H1 (cell line): ENCODE data around the gene RALGAPA2. TPM values are rescaled to one million over a fixed set of nuclear protein-coding genes. Genes with fewer than 3 reads are reported as not detected.
A peak's percentile ranks its signal among the peaks of the same experiment; 100 is the strongest.

Source experiments
- BACH1 ChIP-seq: IDR thresholded peaks from 2 replicates; pipeline ENCODE4 v1.6.1; 2012; ENCODE audit warnings: low read length, improper control_type of control experiment
- CREB1 ChIP-seq: IDR thresholded peaks from 2 replicates; pipeline ENCODE4 v1.6.1; 2012; ENCODE audit warnings: inconsistent platforms
- CTCF ChIP-seq, 3 experiments: IDR thresholded peaks; 1 replicate in 2 of 3; 2 replicates in 1 of 3; pipeline versions ENCODE4 v1.5.1 to v1.6.1; 2011; ENCODE audit warnings: low read length in 3 of 3, mild to moderate bottlenecking in 3 of 3, inconsistent platforms in 2 of 3, low read depth in 1 of 3, moderate library complexity in 1 of 3; ENCODE audit not compliant: insufficient read depth in 1 of 3; ENCODE audit errors: control extremely low read depth in 1 of 3
- E2F6 ChIP-seq: IDR thresholded peaks from 2 replicates; pipeline ENCODE4 v1.6.1; 2012; ENCODE audit warnings: inconsistent platforms
- KDM1A ChIP-seq: fragments of 200-600, 300-600 bp; sonication (generic); IDR thresholded peaks from 2 replicates; pipeline ENCODE4 v1.7.1; 2016; ENCODE audit warnings: mild to moderate bottlenecking, low read length, borderline replicate concordance
- KDM5A ChIP-seq: fragments of 200-600 bp; IDR thresholded peaks from 2 replicates; pipeline ENCODE4 v1.7.1; 2012; ENCODE audit warnings: mild to moderate bottlenecking, low read length, inconsistent platforms, mixed read lengths
- SIRT6 ChIP-seq: IDR thresholded peaks from one replicate; pipeline ENCODE4 v1.7.1; 2012; ENCODE audit warnings: low read length, inconsistent platforms
- SIX5 ChIP-seq: IDR thresholded peaks from 2 replicates; pipeline ENCODE4 v1.6.1; 2011; ENCODE audit warnings: mild to moderate bottlenecking, low read depth, low read length
- SP1 ChIP-seq: IDR thresholded peaks from 2 replicates; pipeline ENCODE4 v1.6.1; 2011; ENCODE audit warnings: low read depth, low read length
- SP2 ChIP-seq: IDR thresholded peaks from 2 replicates; pipeline ENCODE4 v1.6.1; 2012; ENCODE audit warnings: mild to moderate bottlenecking, low read length, inconsistent platforms
- TEAD4 ChIP-seq: IDR thresholded peaks from 2 replicates; pipeline ENCODE4 v1.6.1; 2012; ENCODE audit warnings: low read depth, low read length, inconsistent platforms, mixed read lengths
- USF2 ChIP-seq: IDR thresholded peaks from 2 replicates; pipeline ENCODE4 v1.6.1; 2011; ENCODE audit warnings: low read length, improper control_type of control experiment
- polyA plus RNA-seq, 7 experiments: library from polyadenylated mRNA; depleted of rRNA in 3 of 7; stranded (reverse) in 5 of 7; unstranded in 2 of 7; fragments of >200 nt in 5 of 7; fragments of 200-250 nt in 2 of 7; gene quantifications; 1 replicate in 5 of 7; 2 replicates in 1 of 7; 4 replicates in 1 of 7; pipeline versions ENCODE4 v1.2.1 to v1.2.3, GENCODE V29; 2011 to 2013; ENCODE audit warnings: missing spikeins in 2 of 7, mixed read lengths in 2 of 7
- total RNA-seq: library from RNA; stranded (reverse); fragmentation: NEBNext Ultra II Directional; extraction: Animal tissue kit (Norgen Biotek cat#: 25700); gene quantifications from 2 replicates; pipeline ENCODE4 v1.2.1, GENCODE V29; 2021
- TF ChIP-seq, protein P1 (sequence below): IDR thresholded peaks from 2 replicates; pipeline ENCODE4 v1.6.1; 2012; ENCODE audit warnings: inconsistent platforms

Gene RALGAPA2
- total and polyA plus RNA-seq, 2 of the 8 experiments (the other 6 are each of a cell fraction or from before 2014, with no cell fraction given): 5.1 to 25.5 TPM

- TF ChIP-seq CTCF (IDR thresholded peaks at IDR 0.05; ENCODE audit: control extremely low read depth in 1 of 3, insufficient read depth in 1 of 3, low read depth in 1 of 3, low read length in 3 of 3): peak in 2 of 3 experiments; percentile 10 to 21; a peak in 3 of 4 replicates
- 0 out of 2 replicates have a peak, but pooled peaks have one; percentile 11 for TF ChIP-seq BACH1
- TF ChIP-seq KDM5A: no peak
- TF ChIP-seq SP1: no peak
- TF ChIP-seq E2F6: peak; percentile 58
- TF ChIP-seq SIX5: no peak
- peak; percentile 30; the same call in 1 of the 2 replicates for TF ChIP-seq CREB1
- no peak for TF ChIP-seq SIRT6
- no peak for TF ChIP-seq KDM1A
- TF ChIP-seq SP2: no peak
- TF ChIP-seq TEAD4: no peak
- no peak for TF ChIP-seq USF2
- TF ChIP-seq, protein P1, sequence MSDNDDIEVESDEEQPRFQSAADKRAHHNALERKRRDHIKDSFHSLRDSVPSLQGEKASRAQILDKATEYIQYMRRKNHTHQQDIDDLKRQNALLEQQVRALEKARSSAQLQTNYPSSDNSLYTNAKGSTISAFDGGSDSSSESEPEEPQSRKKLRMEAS: peak; percentile 98
These were observed 260.2 kb downstream of the RALGAPA2 start (continued) for GRCh38 chr20:20452254-20452676.
